WTC11 (cell line): ENCODE data around the gene TMEM185A. TPM values are rescaled to one million over a fixed set of nuclear protein-coding genes. Genes with fewer than 3 reads are reported as not detected.

Source experiments
- ATAC-seq: fragments of 200-7000 bp; cut with Tn5 transposase; 2 replicates; pipeline ENCODE4 v1.10.0; 2021; ENCODE audit warnings: mild to moderate bottlenecking, moderate library complexity
- CTCF ChIA-PET: fragments of 300-600 bp; sonication (Branson Sonifier 250); formaldehyde crosslinking; loops from one replicate; lab custom pipeline; 2021; ENCODE audit warnings: antibody characterized with exemption; lab: Charles Lee
- POLR2A ChIA-PET: fragments of 350-600 bp; sonication (Branson Sonifier 250); formaldehyde crosslinking; loops from one replicate; lab custom pipeline; 2021; ENCODE audit warnings: antibody characterized with exemption; lab: Charles Lee
- DNase-seq: peaks from one replicate; pipeline ENCODE4 v3.0.0; 2021; ENCODE audit warnings: low spot score
- H3K27ac Mint-ChIP-seq: 2 replicates; pipeline ENCODE4 v1.8.0; 2021; ENCODE audit warnings: mixed read lengths
- H3K27me3 Mint-ChIP-seq: 2 replicates; pipeline ENCODE4 v1.8.0; 2021; ENCODE audit warnings: low read depth, mild to moderate bottlenecking, moderate library complexity, mixed read lengths
- H3K36me3 Mint-ChIP-seq: 2 replicates; pipeline ENCODE4 v1.8.0; 2021; ENCODE audit warnings: mixed read lengths
- H3K4me1 Mint-ChIP-seq: 2 replicates; pipeline ENCODE4 v1.8.0; 2022; ENCODE audit warnings: mixed read lengths
- H3K4me3 Mint-ChIP-seq: 2 replicates; pipeline ENCODE4 v1.8.0; 2021; ENCODE audit warnings: mild to moderate bottlenecking, moderate library complexity, mixed read lengths
- H3K9me3 Mint-ChIP-seq: 2 replicates; pipeline ENCODE4 v1.8.0; 2021; ENCODE audit warnings: mixed read lengths
- ATF1 ChIP-seq: sonication (generic); formaldehyde crosslinking; IDR thresholded peaks from 2 replicates; pipeline ENCODE4 v1.8.1; 2023; ENCODE audit warnings: mild to moderate bottlenecking, moderate library complexity, missing genetic modification reagents
- CREB1 ChIP-seq: sonication (generic); formaldehyde crosslinking; IDR thresholded peaks from 2 replicates; pipeline ENCODE4 v1.8.0; 2023; ENCODE audit warnings: mild to moderate bottlenecking, missing genetic modification reagents
- ELF4 ChIP-seq: sonication (generic); formaldehyde crosslinking; IDR thresholded peaks from 2 replicates; pipeline ENCODE4 v1.8.1; 2022; ENCODE audit warnings: low read depth, mild to moderate bottlenecking, moderate library complexity, missing genetic modification reagents
- FOXJ3 ChIP-seq: sonication (generic); formaldehyde crosslinking; IDR thresholded peaks from 2 replicates; pipeline ENCODE4 v1.9.0; 2021; ENCODE audit warnings: missing genetic modification reagents, mild to moderate bottlenecking, borderline replicate concordance
- GRHL2 ChIP-seq: fragments of 250-450 bp; sonication (Bioruptor Pico); IDR thresholded peaks from 2 replicates; pipeline ENCODE4 v1.8.0; 2022; ENCODE audit warnings: mild to moderate bottlenecking, moderate library complexity; ENCODE audit not compliant: insufficient replicate concordance, severe bottlenecking
- IRF2 ChIP-seq: sonication (generic); formaldehyde crosslinking; IDR thresholded peaks from 2 replicates; pipeline ENCODE4 v1.8.0; 2022; ENCODE audit warnings: low read depth, missing genetic modification reagents, borderline replicate concordance
- JUN ChIP-seq: sonication (generic); formaldehyde crosslinking; IDR thresholded peaks from 2 replicates; pipeline ENCODE4 v1.8.0; 2023; ENCODE audit warnings: mild to moderate bottlenecking, missing genetic modification reagents
- MXD4 ChIP-seq: fragments of 250-450 bp; sonication (Bioruptor Pico); IDR thresholded peaks from 2 replicates; pipeline ENCODE4 v1.8.0; 2021; ENCODE audit warnings: mild to moderate bottlenecking, moderate library complexity, borderline replicate concordance
- RELA ChIP-seq: sonication (generic); formaldehyde crosslinking; IDR thresholded peaks from 2 replicates; pipeline ENCODE4 v1.8.1; 2022; ENCODE audit warnings: missing genetic modification reagents, mild to moderate bottlenecking, borderline replicate concordance
- RORB ChIP-seq: fragments of 250-450 bp; sonication (Bioruptor Pico); IDR thresholded peaks from 2 replicates; pipeline ENCODE4 v1.9.0; 2021; ENCODE audit warnings: mild to moderate bottlenecking
- SMAD3 ChIP-seq: sonication (generic); formaldehyde crosslinking; IDR thresholded peaks from 2 replicates; pipeline ENCODE4 v1.8.0; 2022; ENCODE audit warnings: missing genetic modification reagents, mild to moderate bottlenecking, borderline replicate concordance
- TEAD4 ChIP-seq: sonication (generic); formaldehyde crosslinking; IDR thresholded peaks from 2 replicates; pipeline ENCODE4 v1.8.0; 2022; ENCODE audit warnings: mild to moderate bottlenecking, missing genetic modification reagents
- TP53 ChIP-seq: sonication (generic); formaldehyde crosslinking; IDR thresholded peaks from 2 replicates; pipeline ENCODE4 v1.8.1; 2023; ENCODE audit warnings: mild to moderate bottlenecking, missing genetic modification reagents
- ZNF138 ChIP-seq: sonication (generic); formaldehyde crosslinking; conservative IDR thresholded peaks from 2 replicates; pipeline ENCODE4 v1.8.1; 2022; ENCODE audit warnings: mild to moderate bottlenecking, moderate library complexity, missing genetic modification reagents
- total RNA-seq: library from RNA; stranded (reverse); gene quantifications from 3 replicates; pipeline ENCODE4 v1.2.3, GENCODE V29; 2021
- TF ChIP-seq, protein P1 (sequence below): sonication (generic); formaldehyde crosslinking; IDR thresholded peaks from 2 replicates; pipeline ENCODE4 v1.8.1; 2022; ENCODE audit warnings: low read depth, mild to moderate bottlenecking, moderate library complexity, missing genetic modification reagents, borderline replicate concordance
- TF ChIP-seq, protein P2 (sequence below): fragments of 250-450 bp; sonication (Bioruptor Pico); IDR thresholded peaks from 2 replicates; pipeline ENCODE4 v1.9.0; 2021; ENCODE audit warnings: mild to moderate bottlenecking
- TF ChIP-seq, protein P3 (sequence below): sonication (generic); formaldehyde crosslinking; IDR thresholded peaks from 2 replicates; pipeline ENCODE4 v1.8.0; 2022; ENCODE audit warnings: mild to moderate bottlenecking, missing genetic modification reagents
- TF ChIP-seq, protein P4 (sequence below): sonication (generic); formaldehyde crosslinking; IDR thresholded peaks from 2 replicates; pipeline ENCODE4 v1.8.1; 2023; ENCODE audit warnings: mild to moderate bottlenecking, missing genetic modification reagents
- TF ChIP-seq, protein P5 (sequence below): sonication (generic); formaldehyde crosslinking; IDR thresholded peaks from 2 replicates; pipeline ENCODE4 v1.8.1; 2023; ENCODE audit warnings: mild to moderate bottlenecking, missing genetic modification reagents, borderline replicate concordance
- TF ChIP-seq, protein P6 (sequence below): fragments of 250-450 bp; sonication (Bioruptor Pico); IDR thresholded peaks from 2 replicates; pipeline ENCODE4 v2.1.2; 2022; ENCODE audit warnings: mild to moderate bottlenecking, moderate library complexity
- TF ChIP-seq, protein P7 (sequence below): fragments of 250-450 bp; sonication (Bioruptor Pico); conservative IDR thresholded peaks from 2 replicates; pipeline ENCODE4 v1.9.0; 2021; ENCODE audit warnings: mild to moderate bottlenecking
- TF ChIP-seq, protein P8 (sequence below): sonication (generic); formaldehyde crosslinking; IDR thresholded peaks from 2 replicates; pipeline ENCODE4 v1.8.0; 2022; ENCODE audit warnings: mild to moderate bottlenecking, missing genetic modification reagents

Gene TMEM185A
- total RNA-seq, 1 experiment from 2014 or later, result 20.2 TPM

DNA sequence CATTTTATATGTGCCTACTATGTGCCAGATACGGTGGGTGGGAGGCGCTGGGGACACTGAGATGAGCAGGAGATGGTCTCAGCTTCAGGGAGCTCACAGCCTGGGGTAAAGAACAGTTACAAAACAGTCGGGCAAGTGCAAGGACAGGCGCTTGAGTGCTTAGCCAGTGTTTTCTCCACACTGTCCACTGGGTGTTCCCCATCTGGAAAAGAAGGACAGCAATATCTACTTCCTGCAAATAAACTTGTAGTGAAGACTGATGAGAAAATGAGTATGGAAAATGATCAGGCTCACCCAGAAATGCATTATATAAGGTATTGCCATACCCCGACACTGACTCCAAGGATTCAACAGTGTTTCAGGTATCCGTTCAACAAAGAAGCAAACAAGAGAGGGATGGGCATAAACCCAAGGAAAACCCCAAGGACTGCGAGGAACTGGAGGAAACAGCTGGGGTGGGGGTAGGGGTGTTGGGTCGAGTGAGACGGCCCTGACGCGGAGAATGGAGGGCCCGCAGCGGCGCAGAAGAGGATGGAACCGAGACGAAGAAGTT, 835 bp downstream of the TMEM185A start:
- no peak overlapping the region for H3K27ac Mint-ChIP-seq
- H3K9me3 Mint-ChIP-seq, result no peaks in the 10 kb centered on the region
- ATAC-seq (peak; percentile 23), DNase-seq (no peak)
- H3K27me3 Mint-ChIP-seq, result peaks cover 39% of the 10 kb centered on the region
- ChIA-PET CTCF (no interaction called here), POLR2A (no interaction called here)
- H3K4me3 Mint-ChIP-seq, result peak overlapping the region; percentile 90
- H3K36me3 Mint-ChIP-seq, result no peaks in the 10 kb centered on the region
- TF ChIP-seq, protein P1, sequence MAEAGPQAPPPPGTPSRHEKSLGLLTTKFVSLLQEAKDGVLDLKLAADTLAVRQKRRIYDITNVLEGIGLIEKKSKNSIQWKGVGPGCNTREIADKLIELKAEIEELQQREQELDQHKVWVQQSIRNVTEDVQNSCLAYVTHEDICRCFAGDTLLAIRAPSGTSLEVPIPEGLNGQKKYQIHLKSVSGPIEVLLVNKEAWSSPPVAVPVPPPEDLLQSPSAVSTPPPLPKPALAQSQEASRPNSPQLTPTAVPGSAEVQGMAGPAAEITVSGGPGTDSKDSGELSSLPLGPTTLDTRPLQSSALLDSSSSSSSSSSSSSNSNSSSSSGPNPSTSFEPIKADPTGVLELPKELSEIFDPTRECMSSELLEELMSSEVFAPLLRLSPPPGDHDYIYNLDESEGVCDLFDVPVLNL (CRISPR knock-in tag), result no peak
- no peak for TF ChIP-seq RELA
- no peak for TF ChIP-seq ELF4 (CRISPR knock-in tag)
- no peak for TF ChIP-seq MXD4 (CRISPR knock-in tag)
- TF ChIP-seq, protein P2, sequence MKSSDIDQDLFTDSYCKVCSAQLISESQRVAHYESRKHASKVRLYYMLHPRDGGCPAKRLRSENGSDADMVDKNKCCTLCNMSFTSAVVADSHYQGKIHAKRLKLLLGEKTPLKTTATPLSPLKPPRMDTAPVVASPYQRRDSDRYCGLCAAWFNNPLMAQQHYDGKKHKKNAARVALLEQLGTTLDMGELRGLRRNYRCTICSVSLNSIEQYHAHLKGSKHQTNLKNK (CRISPR knock-in tag), result no peak
- TF ChIP-seq TP53 (CRISPR knock-in tag), result no peak
- TF ChIP-seq ATF1, result no peak
- TF ChIP-seq, protein P3, sequence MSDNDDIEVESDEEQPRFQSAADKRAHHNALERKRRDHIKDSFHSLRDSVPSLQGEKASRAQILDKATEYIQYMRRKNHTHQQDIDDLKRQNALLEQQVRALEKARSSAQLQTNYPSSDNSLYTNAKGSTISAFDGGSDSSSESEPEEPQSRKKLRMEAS (CRISPR knock-in tag), result no peak
- TF ChIP-seq GRHL2 (CRISPR knock-in tag), result no peak
- no peak for TF ChIP-seq SMAD3 (CRISPR knock-in tag)
- no peak for TF ChIP-seq JUN (CRISPR knock-in tag)
- TF ChIP-seq, protein P4, sequence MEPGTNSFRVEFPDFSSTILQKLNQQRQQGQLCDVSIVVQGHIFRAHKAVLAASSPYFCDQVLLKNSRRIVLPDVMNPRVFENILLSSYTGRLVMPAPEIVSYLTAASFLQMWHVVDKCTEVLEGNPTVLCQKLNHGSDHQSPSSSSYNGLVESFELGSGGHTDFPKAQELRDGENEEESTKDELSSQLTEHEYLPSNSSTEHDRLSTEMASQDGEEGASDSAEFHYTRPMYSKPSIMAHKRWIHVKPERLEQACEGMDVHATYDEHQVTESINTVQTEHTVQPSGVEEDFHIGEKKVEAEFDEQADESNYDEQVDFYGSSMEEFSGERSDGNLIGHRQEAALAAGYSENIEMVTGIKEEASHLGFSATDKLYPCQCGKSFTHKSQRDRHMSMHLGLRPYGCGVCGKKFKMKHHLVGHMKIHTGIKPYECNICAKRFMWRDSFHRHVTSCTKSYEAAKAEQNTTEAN (CRISPR knock-in tag), result no peak
- no peak for TF ChIP-seq TEAD4
- no peak for TF ChIP-seq FOXJ3
- TF ChIP-seq CREB1, result no peak
- TF ChIP-seq, protein P5, sequence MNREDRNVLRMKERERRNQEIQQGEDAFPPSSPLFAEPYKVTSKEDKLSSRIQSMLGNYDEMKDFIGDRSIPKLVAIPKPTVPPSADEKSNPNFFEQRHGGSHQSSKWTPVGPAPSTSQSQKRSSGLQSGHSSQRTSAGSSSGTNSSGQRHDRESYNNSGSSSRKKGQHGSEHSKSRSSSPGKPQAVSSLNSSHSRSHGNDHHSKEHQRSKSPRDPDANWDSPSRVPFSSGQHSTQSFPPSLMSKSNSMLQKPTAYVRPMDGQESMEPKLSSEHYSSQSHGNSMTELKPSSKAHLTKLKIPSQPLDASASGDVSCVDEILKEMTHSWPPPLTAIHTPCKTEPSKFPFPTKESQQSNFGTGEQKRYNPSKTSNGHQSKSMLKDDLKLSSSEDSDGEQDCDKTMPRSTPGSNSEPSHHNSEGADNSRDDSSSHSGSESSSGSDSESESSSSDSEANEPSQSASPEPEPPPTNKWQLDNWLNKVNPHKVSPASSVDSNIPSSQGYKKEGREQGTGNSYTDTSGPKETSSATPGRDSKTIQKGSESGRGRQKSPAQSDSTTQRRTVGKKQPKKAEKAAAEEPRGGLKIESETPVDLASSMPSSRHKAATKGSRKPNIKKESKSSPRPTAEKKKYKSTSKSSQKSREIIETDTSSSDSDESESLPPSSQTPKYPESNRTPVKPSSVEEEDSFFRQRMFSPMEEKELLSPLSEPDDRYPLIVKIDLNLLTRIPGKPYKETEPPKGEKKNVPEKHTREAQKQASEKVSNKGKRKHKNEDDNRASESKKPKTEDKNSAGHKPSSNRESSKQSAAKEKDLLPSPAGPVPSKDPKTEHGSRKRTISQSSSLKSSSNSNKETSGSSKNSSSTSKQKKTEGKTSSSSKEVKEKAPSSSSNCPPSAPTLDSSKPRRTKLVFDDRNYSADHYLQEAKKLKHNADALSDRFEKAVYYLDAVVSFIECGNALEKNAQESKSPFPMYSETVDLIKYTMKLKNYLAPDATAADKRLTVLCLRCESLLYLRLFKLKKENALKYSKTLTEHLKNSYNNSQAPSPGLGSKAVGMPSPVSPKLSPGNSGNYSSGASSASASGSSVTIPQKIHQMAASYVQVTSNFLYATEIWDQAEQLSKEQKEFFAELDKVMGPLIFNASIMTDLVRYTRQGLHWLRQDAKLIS (CRISPR knock-in tag), result no peak
- TF ChIP-seq, all 79 proteins: peak for 0
- H3K4me1 Mint-ChIP-seq, result peaks cover 29% of the 10 kb centered on the region

DNA sequence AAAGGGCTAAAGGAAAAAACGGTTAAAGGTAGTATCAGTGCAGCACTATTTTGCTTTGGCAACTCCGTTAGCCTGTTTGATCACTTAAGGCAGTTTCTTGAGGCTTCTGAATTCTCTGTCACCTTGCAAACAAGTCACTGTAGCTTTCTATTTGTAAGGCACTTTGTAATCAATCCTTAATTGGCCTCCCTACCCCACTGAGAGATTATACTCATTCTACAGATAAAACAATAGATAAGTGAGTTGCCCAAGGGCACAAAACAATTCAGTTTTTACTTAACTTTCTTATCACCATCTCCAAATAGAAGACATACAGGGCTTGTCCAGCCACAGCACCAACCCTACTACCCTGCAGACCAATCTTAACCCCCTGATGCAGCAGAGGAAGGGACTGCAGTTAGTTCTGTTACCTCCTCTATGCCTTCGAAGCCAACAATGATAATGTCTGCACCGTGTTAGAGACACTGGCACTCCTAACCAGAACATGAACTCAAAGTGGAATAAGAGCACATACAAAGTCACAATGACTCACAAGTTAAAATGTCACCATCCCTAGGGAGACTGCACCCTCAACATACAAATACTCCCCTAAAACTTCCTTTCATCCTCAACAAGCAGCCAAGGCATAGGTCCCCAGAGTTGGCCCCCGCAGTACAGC, 1.7 kb downstream of the TMEM185A start:
- CTCF ChIA-PET, result no interaction called here
- no peaks in the 10 kb centered on the region for H3K9me3 Mint-ChIP-seq
- POLR2A ChIA-PET, result no interaction called here
- peak overlapping the region; percentile 90 for H3K4me3 Mint-ChIP-seq
- DNase-seq, result no peak
- peaks cover 33% of the 10 kb centered on the region for H3K27me3 Mint-ChIP-seq
- H3K36me3 Mint-ChIP-seq, result no peaks in the 10 kb centered on the region
- peaks cover 34% of the 10 kb centered on the region for H3K4me1 Mint-ChIP-seq
- no peak for ATAC-seq
- H3K27ac Mint-ChIP-seq, result no peak overlapping the region
- TF ChIP-seq ZNF138 (CRISPR knock-in tag) (no peak), IRF2 (CRISPR knock-in tag) (no peak), RORB (no peak), MXD4 (CRISPR knock-in tag) (no peak), ATF1 (no peak)
- TF ChIP-seq, protein P6, sequence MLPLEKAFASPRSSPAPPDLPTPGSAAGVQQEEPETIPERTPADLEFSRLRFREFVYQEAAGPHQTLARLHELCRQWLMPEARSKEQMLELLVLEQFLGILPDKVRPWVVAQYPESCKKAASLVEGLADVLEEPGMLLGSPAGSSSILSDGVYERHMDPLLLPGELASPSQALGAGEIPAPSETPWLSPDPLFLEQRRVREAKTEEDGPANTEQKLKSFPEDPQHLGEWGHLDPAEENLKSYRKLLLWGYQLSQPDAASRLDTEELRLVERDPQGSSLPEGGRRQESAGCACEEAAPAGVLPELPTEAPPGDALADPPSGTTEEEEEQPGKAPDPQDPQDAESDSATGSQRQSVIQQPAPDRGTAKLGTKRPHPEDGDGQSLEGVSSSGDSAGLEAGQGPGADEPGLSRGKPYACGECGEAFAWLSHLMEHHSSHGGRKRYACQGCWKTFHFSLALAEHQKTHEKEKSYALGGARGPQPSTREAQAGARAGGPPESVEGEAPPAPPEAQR, result no peak
- TF ChIP-seq, protein P7, sequence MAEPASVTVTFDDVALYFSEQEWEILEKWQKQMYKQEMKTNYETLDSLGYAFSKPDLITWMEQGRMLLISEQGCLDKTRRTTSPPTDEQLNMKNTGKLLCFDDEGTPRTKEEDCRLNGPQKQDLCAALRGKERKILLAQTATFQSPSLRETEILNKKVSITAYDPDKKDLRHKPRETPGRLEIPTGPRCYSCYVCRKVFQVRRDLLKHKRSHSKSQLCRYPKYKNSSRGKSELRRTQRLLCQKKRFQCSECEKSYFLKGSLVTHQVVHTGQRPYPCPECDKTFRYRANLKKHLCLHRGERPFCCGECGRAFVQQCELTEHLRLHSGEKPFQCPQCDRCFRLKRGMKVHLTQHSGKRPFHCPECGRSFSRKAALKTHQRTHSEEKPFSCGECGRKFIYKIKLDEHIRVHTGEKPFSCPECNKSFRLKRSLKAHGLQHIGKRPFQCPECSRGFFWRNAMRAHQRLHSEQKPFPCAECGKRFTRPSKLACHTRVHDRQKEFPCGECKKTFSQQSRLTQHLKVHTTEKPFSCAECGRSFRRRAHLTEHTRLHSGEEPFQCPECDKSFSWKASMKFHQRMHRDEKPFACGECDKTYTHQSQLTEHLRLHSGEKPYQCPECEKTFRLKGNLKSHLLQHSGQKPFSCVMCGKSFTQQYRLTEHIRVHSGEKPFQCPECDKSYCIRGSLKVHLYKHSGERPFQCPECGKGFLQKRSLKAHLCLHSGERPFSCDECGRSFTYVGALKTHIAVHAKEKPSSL (CRISPR knock-in tag), result no peak
- TF ChIP-seq, protein P8, sequence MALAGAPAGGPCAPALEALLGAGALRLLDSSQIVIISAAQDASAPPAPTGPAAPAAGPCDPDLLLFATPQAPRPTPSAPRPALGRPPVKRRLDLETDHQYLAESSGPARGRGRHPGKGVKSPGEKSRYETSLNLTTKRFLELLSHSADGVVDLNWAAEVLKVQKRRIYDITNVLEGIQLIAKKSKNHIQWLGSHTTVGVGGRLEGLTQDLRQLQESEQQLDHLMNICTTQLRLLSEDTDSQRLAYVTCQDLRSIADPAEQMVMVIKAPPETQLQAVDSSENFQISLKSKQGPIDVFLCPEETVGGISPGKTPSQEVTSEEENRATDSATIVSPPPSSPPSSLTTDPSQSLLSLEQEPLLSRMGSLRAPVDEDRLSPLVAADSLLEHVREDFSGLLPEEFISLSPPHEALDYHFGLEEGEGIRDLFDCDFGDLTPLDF (CRISPR knock-in tag), result no peak
